ENCODE data around the gene CH25H.
"Not testable (repeated sequence)": the region's sequence is repeated elsewhere in the genome, so short reads cannot be mapped to it uniquely, and the experiment has no call there.

Gene CH25H

GRCh38 chr10:89207181-89207800 lies at the start of gene CH25H:
Gene CH25H (minus strand): TSS chr10:89207317. CDS start chr10:89207292, 25 bp downstream.
- Histone ChIP-seq H3K9ac (ENCODE audit: insufficient read length) (no peak within 1 kb of the TSS), H3K27ac (no peak within 1 kb of the TSS), H3K36me3 (ENCODE audit: insufficient read depth, low read length) (no peaks in the 10 kb centered on the region), H3K4me3 (no peak within 1 kb of the TSS), H3K9me3 (ENCODE audit: low read depth, low read length) (no peaks in the 10 kb centered on the region)
- no peak for DNase-seq (ENCODE audit: low read depth, low spot score)
- TF ChIP-seq FOXP2 (optimal IDR thresholded peaks at IDR 0.05; ENCODE audit: control extremely low read depth, extremely low read length, insufficient read depth), result no peak
- no peak for TF ChIP-seq EZH2 (IDR thresholded peaks at IDR 0.05)
- TF ChIP-seq POLR2AphosphoS5 (IDR thresholded peaks at IDR 0.05; ENCODE audit: borderline replicate concordance, low read depth, low read length), result no peak

GRCh38 chr10:89256340-89256739 lies 49.2 kb upstream of the CH25H start:
- TF ChIP-seq FOXP2 (optimal IDR thresholded peaks at IDR 0.05; ENCODE audit: control extremely low read depth, extremely low read length, insufficient read depth) (no peak), EZH2 (IDR thresholded peaks at IDR 0.05) (no peak), POLR2AphosphoS5 (IDR thresholded peaks at IDR 0.05; ENCODE audit: borderline replicate concordance, low read depth, low read length) (no peak)
- Histone ChIP-seq H3K9me3 (ENCODE audit: low read depth, low read length) (no peaks in the 10 kb centered on the region), H3K4me3 (no peak overlapping the region), H3K27ac (no peak overlapping the region), H3K36me3 (ENCODE audit: insufficient read depth, low read length) (no peaks in the 10 kb centered on the region), H3K9ac (ENCODE audit: insufficient read length) (no peak overlapping the region)
- DNase-seq (ENCODE audit: low read depth, low spot score), result no peak

GRCh38 chr10:89255793-89256192 lies 48.7 kb upstream of the CH25H start:
- no peak overlapping the region for H3K9ac ChIP-seq (ENCODE audit: insufficient read length)
- TF ChIP-seq FOXP2 (optimal IDR thresholded peaks at IDR 0.05; ENCODE audit: control extremely low read depth, extremely low read length, insufficient read depth) (no peak), POLR2AphosphoS5 (IDR thresholded peaks at IDR 0.05; ENCODE audit: borderline replicate concordance, low read depth, low read length) (no peak), EZH2 (IDR thresholded peaks at IDR 0.05) (no peak)
- no peaks in the 10 kb centered on the region for H3K9me3 ChIP-seq (ENCODE audit: low read depth, low read length)
- H3K4me3 ChIP-seq, result no peak overlapping the region
- H3K36me3 ChIP-seq (ENCODE audit: insufficient read depth, low read length), result no peaks in the 10 kb centered on the region
- H3K27ac ChIP-seq, result no peak overlapping the region
- no peak for DNase-seq (ENCODE audit: low read depth, low spot score)

DNA sequence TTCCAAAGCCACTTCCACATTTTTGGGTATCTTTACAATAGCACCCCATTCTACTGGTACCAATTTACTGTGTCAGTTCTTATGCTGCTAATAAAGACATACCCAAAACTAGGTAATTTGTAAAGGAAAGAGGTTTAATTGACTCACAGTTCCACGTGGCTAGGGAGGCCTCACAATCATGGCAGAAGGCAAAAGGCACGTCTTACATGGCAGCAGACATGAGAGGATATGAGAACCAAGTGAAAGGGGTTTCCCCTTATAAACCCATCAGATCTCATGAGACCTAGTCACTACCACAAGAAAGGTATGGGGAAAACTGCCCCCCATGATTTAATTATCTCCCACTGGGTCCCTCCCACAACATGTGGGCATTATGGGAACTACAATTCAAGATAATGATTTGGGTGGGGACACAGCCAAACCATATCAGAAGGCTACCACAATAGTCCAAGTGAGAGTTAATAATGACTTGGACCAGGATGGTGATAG lies 48.0 kb upstream of the CH25H start:
- DNase-seq (ENCODE audit: low read depth, low spot score); H3K9ac ChIP-seq (ENCODE audit: insufficient read length); H3K36me3 ChIP-seq (ENCODE audit: insufficient read depth, low read length); H3K27ac ChIP-seq; H3K9me3 ChIP-seq (ENCODE audit: low read depth, low read length); H3K4me3 ChIP-seq: not testable (repeated sequence)

DNA sequence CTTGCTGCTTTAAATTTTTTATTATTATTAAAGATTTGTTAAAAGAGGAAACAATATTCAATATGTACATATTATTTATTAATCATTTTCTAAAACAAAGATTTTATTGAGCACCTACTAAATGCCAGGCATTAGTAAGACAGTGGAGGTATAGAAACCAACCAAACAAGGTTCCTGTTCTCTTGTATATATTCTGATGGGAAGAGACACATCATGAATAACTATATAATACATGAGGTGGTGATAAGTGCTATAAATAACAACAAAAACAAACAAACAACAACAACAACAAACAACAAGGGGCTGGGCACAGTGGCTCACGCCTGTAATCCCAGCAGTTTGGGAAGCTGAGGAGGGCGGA lies 45.1 kb upstream of the CH25H start:
- Histone ChIP-seq H3K4me3 (no peak overlapping the region; the same call in 1 of the 2 replicates), H3K27ac (no peak overlapping the region), H3K36me3 (ENCODE audit: insufficient read depth, low read length) (no peaks in the 10 kb centered on the region), H3K9me3 (ENCODE audit: low read depth, low read length) (no peaks in the 10 kb centered on the region), H3K9ac (ENCODE audit: insufficient read length) (no peak overlapping the region)
- DNase-seq (ENCODE audit: low read depth, low spot score), result no peak
- TF ChIP-seq EZH2 (IDR thresholded peaks at IDR 0.05) (no peak), POLR2AphosphoS5 (IDR thresholded peaks at IDR 0.05; ENCODE audit: borderline replicate concordance, low read depth, low read length) (no peak), FOXP2 (optimal IDR thresholded peaks at IDR 0.05; ENCODE audit: control extremely low read depth, extremely low read length, insufficient read depth) (no peak)

GRCh38 chr10:89251409-89252224 lies 44.5 kb upstream of the CH25H start, which contains the start of gene LIPA:
Gene LIPA (minus strand): TSS chr10:89251775. CDS start chr10:89247648, 4,127 bp downstream.
- DNase-seq (ENCODE audit: low read depth, low spot score), result peak; percentile 50
- Histone ChIP-seq H3K36me3 (ENCODE audit: insufficient read depth, low read length) (no peaks in the 10 kb centered on the region), H3K9ac (ENCODE audit: insufficient read length) (peak within 1 kb of the TSS; percentile 20), H3K4me3 (peak within 1 kb of the TSS; percentile 82), H3K9me3 (ENCODE audit: low read depth, low read length) (no peaks in the 10 kb centered on the region), H3K27ac (no peak within 1 kb of the TSS)
- TF ChIP-seq EZH2 (IDR thresholded peaks at IDR 0.05), result no peak
- TF ChIP-seq POLR2AphosphoS5 (IDR thresholded peaks at IDR 0.05; ENCODE audit: borderline replicate concordance, low read depth, low read length), result peak; percentile 33; the same call in 1 of the 2 replicates

DNA sequence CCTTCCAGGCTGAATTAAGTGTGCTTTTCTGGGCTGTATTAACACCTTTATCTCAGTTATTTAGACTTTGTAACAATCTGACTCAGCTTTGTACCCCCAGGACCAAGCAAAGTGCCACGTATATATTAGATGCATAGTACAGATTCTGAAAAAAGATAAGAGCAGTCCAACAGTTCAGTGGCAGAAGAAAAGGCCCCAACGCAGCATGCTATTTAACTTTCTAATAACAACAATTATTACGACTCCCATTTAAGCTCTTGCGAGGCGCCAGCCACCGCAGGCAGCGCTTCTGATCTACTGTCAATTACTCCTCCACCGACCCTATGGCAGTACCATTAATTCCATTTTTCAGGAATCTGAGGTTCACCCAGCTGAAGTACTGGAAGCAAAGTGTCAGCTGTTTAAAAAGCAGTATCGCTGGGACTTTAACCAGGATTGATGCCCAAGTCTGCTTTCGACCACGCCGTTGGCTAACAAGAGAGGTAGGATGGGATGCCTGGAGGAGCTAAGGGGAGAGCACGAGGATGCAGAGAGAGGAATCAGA lies 43.8 kb upstream of the CH25H start:
- H3K27ac ChIP-seq, result no peak overlapping the region
- no peak for TF ChIP-seq FOXP2 (optimal IDR thresholded peaks at IDR 0.05; ENCODE audit: control extremely low read depth, extremely low read length, insufficient read depth)
- DNase-seq (ENCODE audit: low read depth, low spot score), result no peak

DNA sequence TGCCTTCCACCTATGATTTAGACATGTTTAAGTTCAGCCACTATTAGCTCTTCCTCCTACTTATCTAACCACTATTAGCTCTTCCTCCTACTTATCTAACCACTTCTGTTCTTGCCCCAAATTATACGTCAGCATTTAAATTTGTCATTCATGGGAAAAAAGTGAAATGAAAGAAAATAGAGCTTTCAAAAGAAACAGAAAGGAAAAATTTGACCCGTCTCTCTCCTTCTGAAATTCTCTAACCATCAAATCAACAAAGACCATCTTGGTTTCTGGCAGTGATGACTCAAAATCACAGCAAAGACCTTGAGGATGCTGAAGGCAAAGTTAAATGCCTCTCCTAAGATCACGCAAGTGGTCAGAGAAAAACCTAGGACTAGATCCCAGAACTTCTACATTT lies 41.9 kb upstream of the CH25H start:
- DNase-seq (ENCODE audit: low read depth, low spot score), result no peak
- Histone ChIP-seq H3K27ac (no peak overlapping the region), H3K4me3 (no peak overlapping the region), H3K9ac (ENCODE audit: insufficient read length) (no peak overlapping the region), H3K36me3 (ENCODE audit: insufficient read depth, low read length) (no peaks in the 10 kb centered on the region), H3K9me3 (ENCODE audit: low read depth, low read length) (no peaks in the 10 kb centered on the region)
- TF ChIP-seq POLR2AphosphoS5 (IDR thresholded peaks at IDR 0.05; ENCODE audit: borderline replicate concordance, low read depth, low read length) (no peak), EZH2 (IDR thresholded peaks at IDR 0.05) (no peak), FOXP2 (optimal IDR thresholded peaks at IDR 0.05; ENCODE audit: control extremely low read depth, extremely low read length, insufficient read depth) (no peak)

More for the DNA sequence above, 43.8 kb upstream of the CH25H start:
- no peak overlapping the region for H3K9ac ChIP-seq (ENCODE audit: insufficient read length)
- no peaks in the 10 kb centered on the region for H3K9me3 ChIP-seq (ENCODE audit: low read depth, low read length)
- no peaks in the 10 kb centered on the region for H3K36me3 ChIP-seq (ENCODE audit: insufficient read depth, low read length)
- H3K4me3 ChIP-seq, result peak overlapping the region; percentile 82

GRCh38 chr10:89247623-89248022 lies 40.5 kb upstream of the CH25H start:
- H3K27ac ChIP-seq; H3K9me3 ChIP-seq (ENCODE audit: low read depth, low read length); H3K36me3 ChIP-seq (ENCODE audit: insufficient read depth, low read length); H3K9ac ChIP-seq (ENCODE audit: insufficient read length); DNase-seq (ENCODE audit: low read depth, low spot score); H3K4me3 ChIP-seq: not testable (repeated sequence)
